SK-N-SH treated with all-trans-retinoic acid at 6 μM for 48 hours (cell line): ENCODE results near the gene PRF1.
"Not testable (repeated sequence)": the region's sequence is repeated elsewhere in the genome, so short reads cannot be mapped to it uniquely, and the experiment has no call there.

Source experiments
- ATAC-seq: fragments of 200-7000 bp; cut with Tn5 transposase; 3 replicates; pipeline ENCODE4 v1.9.1; 2020; ENCODE audit warnings: mild to moderate bottlenecking, moderate library complexity
- ARNTL ChIP-seq: fragments of 450-650 bp; formaldehyde crosslinking; IDR thresholded peaks from 2 replicates; pipeline ENCODE4 v1.5.0; 2020; ENCODE audit warnings: low read depth, mild to moderate bottlenecking, moderate library complexity, borderline replicate concordance
- CREB5 ChIP-seq: fragments of 250-450 bp; sonication (Bioruptor Pico); IDR thresholded peaks from 2 replicates; pipeline ENCODE4 v1.5.1; 2020; ENCODE audit warnings: low read depth, mild to moderate bottlenecking, moderate library complexity
- CSDC2 ChIP-seq: fragments of 250-450 bp; sonication (Bioruptor Pico); IDR thresholded peaks from 2 replicates; pipeline ENCODE4 v1.5.0; 2020; ENCODE audit warnings: mild to moderate bottlenecking, moderate library complexity
- CSRNP3 ChIP-seq: fragments of 250-450 bp; sonication (Bioruptor Pico); IDR thresholded peaks from 2 replicates; pipeline ENCODE4 v1.5.1; 2021; ENCODE audit warnings: mild to moderate bottlenecking, moderate library complexity
- GLIS3 ChIP-seq: fragments of 250-450 bp; sonication (Bioruptor Pico); IDR thresholded peaks from 2 replicates; pipeline ENCODE4 v1.5.0; 2020; ENCODE audit warnings: mild to moderate bottlenecking, moderate library complexity
- ISL1 ChIP-seq: fragments of 250-450 bp; sonication (Bioruptor Pico); IDR thresholded peaks from 2 replicates; pipeline ENCODE4 v2.1.2; 2022; ENCODE audit warnings: mild to moderate bottlenecking, moderate library complexity
- OSR1 ChIP-seq: fragments of 250-450 bp; sonication (Bioruptor Pico); IDR thresholded peaks from 2 replicates; pipeline ENCODE4 v1.8.0; 2022; ENCODE audit warnings: moderate library complexity, mild to moderate bottlenecking, inconsistent platforms
- PATZ1 ChIP-seq: fragments of 250-450 bp; sonication (Bioruptor Pico); IDR thresholded peaks from 2 replicates; pipeline ENCODE4 v1.8.0; 2020; ENCODE audit warnings: mild to moderate bottlenecking, moderate library complexity, borderline replicate concordance
- POU6F1 ChIP-seq: fragments of 250-450 bp; sonication (Bioruptor Pico); IDR thresholded peaks from 2 replicates; pipeline ENCODE4 v1.8.0; 2021; ENCODE audit warnings: low read depth, mild to moderate bottlenecking, moderate library complexity, borderline replicate concordance
- PPARA ChIP-seq: fragments of 250-450 bp; sonication (Bioruptor Pico); IDR thresholded peaks from 2 replicates; pipeline ENCODE4 v1.5.0; 2020; ENCODE audit warnings: mild to moderate bottlenecking, borderline replicate concordance
- SNAI2 ChIP-seq: fragments of 250-450 bp; sonication (Bioruptor Pico); IDR thresholded peaks from 2 replicates; pipeline ENCODE4 v1.5.0; 2020; ENCODE audit warnings: mild to moderate bottlenecking, moderate library complexity
- TCF4 ChIP-seq: fragments of 250-450 bp; sonication (Bioruptor Pico); IDR thresholded peaks from 2 replicates; pipeline ENCODE4 v1.8.0; 2021; ENCODE audit warnings: mild to moderate bottlenecking, moderate library complexity, borderline replicate concordance
- TSHZ2 ChIP-seq: fragments of 250-450 bp; sonication (Bioruptor Pico); IDR thresholded peaks from 2 replicates; pipeline ENCODE4 v1.5.0; 2020; ENCODE audit warnings: mild to moderate bottlenecking, moderate library complexity
- ZC3H10 ChIP-seq: fragments of 250-450 bp; sonication (Bioruptor Pico); IDR thresholded peaks from 2 replicates; pipeline ENCODE4 v1.5.1; 2021; ENCODE audit warnings: mild to moderate bottlenecking, moderate library complexity
- ZFP30 ChIP-seq: fragments of 450-650 bp; formaldehyde crosslinking; IDR thresholded peaks from 2 replicates; pipeline ENCODE4 v1.5.0; 2022; ENCODE audit warnings: mild to moderate bottlenecking, moderate library complexity
- ZNF565 ChIP-seq: fragments of 450-650 bp; formaldehyde crosslinking; conservative IDR thresholded peaks from 2 replicates; pipeline ENCODE4 v1.5.0; 2020; ENCODE audit warnings: low read depth, mild to moderate bottlenecking, moderate library complexity
- ZNF70 ChIP-seq: fragments of 450-650 bp; formaldehyde crosslinking; IDR thresholded peaks from 2 replicates; pipeline ENCODE4 v1.5.0; 2020; ENCODE audit warnings: mild to moderate bottlenecking, moderate library complexity
- ZNF8 ChIP-seq: fragments of 450-650 bp; formaldehyde crosslinking; IDR thresholded peaks from 2 replicates; pipeline ENCODE4 v1.5.0; 2020; ENCODE audit warnings: mild to moderate bottlenecking, moderate library complexity

The PRF1 gene

GRCh38 chr10:70634011-70634410, 31.5 kb upstream of the PRF1 start:
- TF ChIP-seq CSDC2 (CRISPR knock-in tag) (no peak), PATZ1 (CRISPR knock-in tag) (no peak), ZNF70 (CRISPR knock-in tag) (no peak), CSRNP3 (CRISPR knock-in tag) (no peak), ZC3H10 (CRISPR knock-in tag) (no peak), OSR1 (CRISPR knock-in tag) (no peak), TCF4 (CRISPR knock-in tag) (no peak), ZNF8 (CRISPR knock-in tag) (no peak), GLIS3 (CRISPR knock-in tag) (no peak), ZFP30 (CRISPR knock-in tag) (no peak), SNAI2 (CRISPR knock-in tag) (no peak), TSHZ2 (CRISPR knock-in tag) (no peak), ZNF565 (no peak), PPARA (CRISPR knock-in tag) (no peak), ISL1 (CRISPR knock-in tag) (no peak), CREB5 (no peak)
- no peak for ATAC-seq

GRCh38 chr10:70631735-70632134, 29.2 kb upstream of the PRF1 start:
- ATAC-seq, result not testable (repeated sequence)

GRCh38 chr10:70629338-70629737, 26.8 kb upstream of the PRF1 start:
- TF ChIP-seq ZNF70 (CRISPR knock-in tag), result no peak
- TF ChIP-seq POU6F1 (CRISPR knock-in tag), result no peak
- no peak for TF ChIP-seq SNAI2 (CRISPR knock-in tag)
- TF ChIP-seq ARNTL (CRISPR knock-in tag), result no peak
- TF ChIP-seq, all 23 proteins: peak for 0
- no peak for ATAC-seq

GRCh38 chr10:70626056-70626455, 23.5 kb upstream of the PRF1 start:
- ATAC-seq, result no peak
- TF ChIP-seq ISL1 (CRISPR knock-in tag) (no peak), CSRNP3 (CRISPR knock-in tag) (no peak), OSR1 (CRISPR knock-in tag) (no peak), ZFP30 (CRISPR knock-in tag) (no peak), ZNF8 (CRISPR knock-in tag) (no peak)
